Tibial nerve (tissue), 4 donors: ENCODE data around the gene MYBBP1A.

Source experiments
- EP300 ChIP-seq, 2 donors: sonication (generic); formaldehyde crosslinking; IDR thresholded peaks; one replicate each; pipeline ENCODE4 v1.6.1; 2017; ENCODE audit warnings: antibody characterized with exemption in 2 of 2, mild to moderate bottlenecking in 1 of 2
- POLR2A ChIP-seq, 2 donors: fragments of 450-650 bp; IDR thresholded peaks; one replicate each; pipeline ENCODE4 v1.6.1; 2017; ENCODE audit warnings: antibody characterized with exemption in 2 of 2, mild to moderate bottlenecking in 2 of 2, moderate library complexity in 2 of 2
- TF ChIP-seq, protein P1 (sequence below), 5 experiments: fragments of 200-600 bp in 3 of 5; fragments of 450-650 bp in 2 of 5; sonication (generic) in 3 of 5; IDR thresholded peaks; one replicate each; pipeline ENCODE4 v1.5.1; 2016 to 2019; ENCODE audit warnings: antibody characterized with exemption in 5 of 5, mild to moderate bottlenecking in 3 of 5, moderate library complexity in 2 of 5

DNA sequence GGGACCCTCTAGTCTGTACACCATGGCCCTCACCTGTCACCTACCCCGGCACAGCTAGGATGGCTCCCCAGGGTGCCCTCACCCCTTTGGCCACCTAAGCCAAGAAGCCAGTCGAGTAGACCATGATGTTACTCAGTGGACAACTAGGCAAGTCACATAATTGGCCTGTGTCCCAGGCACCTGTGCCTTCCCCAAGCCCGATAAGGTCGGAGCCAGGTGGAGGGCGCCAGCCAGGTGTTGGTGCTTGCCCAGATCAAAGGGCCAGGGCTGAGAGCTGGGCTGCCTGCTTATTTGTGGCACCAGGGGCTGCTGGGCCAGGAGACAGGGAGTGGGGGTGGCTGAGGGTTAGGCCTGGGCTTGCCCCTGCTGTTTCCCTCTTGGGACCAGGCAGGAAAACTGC is 39.7 kb downstream of the MYBBP1A start:
- no peak for TF ChIP-seq EP300 (IDR thresholded peaks at IDR 0.05)
- TF ChIP-seq, protein P1, sequence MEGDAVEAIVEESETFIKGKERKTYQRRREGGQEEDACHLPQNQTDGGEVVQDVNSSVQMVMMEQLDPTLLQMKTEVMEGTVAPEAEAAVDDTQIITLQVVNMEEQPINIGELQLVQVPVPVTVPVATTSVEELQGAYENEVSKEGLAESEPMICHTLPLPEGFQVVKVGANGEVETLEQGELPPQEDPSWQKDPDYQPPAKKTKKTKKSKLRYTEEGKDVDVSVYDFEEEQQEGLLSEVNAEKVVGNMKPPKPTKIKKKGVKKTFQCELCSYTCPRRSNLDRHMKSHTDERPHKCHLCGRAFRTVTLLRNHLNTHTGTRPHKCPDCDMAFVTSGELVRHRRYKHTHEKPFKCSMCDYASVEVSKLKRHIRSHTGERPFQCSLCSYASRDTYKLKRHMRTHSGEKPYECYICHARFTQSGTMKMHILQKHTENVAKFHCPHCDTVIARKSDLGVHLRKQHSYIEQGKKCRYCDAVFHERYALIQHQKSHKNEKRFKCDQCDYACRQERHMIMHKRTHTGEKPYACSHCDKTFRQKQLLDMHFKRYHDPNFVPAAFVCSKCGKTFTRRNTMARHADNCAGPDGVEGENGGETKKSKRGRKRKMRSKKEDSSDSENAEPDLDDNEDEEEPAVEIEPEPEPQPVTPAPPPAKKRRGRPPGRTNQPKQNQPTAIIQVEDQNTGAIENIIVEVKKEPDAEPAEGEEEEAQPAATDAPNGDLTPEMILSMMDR (IDR thresholded peaks at IDR 0.05), result no peak
- TF ChIP-seq POLR2A (IDR thresholded peaks at IDR 0.05), result no peak
